H54 (cell line): ENCODE data around the gene SLC16A7.

Experiments used
- DNase-seq: peaks from one replicate; pipeline ENCODE4 v3.0.0; 2011; ENCODE audit warnings: low spot score, mixed read lengths; ENCODE audit not compliant: insufficient read length
- FAIRE-seq: peaks from 3 replicates; lab custom pipeline; 2011; peaks lifted over from hg19 to GRCh38; lab: Jason Lieb, UNC
- POLR2A ChIP-seq: IDR thresholded peaks from 2 replicates; pipeline ENCODE4 v1.6.1; 2011; ENCODE audit warnings: low read depth, mild to moderate bottlenecking, low read length

Gene SLC16A7

DNA sequence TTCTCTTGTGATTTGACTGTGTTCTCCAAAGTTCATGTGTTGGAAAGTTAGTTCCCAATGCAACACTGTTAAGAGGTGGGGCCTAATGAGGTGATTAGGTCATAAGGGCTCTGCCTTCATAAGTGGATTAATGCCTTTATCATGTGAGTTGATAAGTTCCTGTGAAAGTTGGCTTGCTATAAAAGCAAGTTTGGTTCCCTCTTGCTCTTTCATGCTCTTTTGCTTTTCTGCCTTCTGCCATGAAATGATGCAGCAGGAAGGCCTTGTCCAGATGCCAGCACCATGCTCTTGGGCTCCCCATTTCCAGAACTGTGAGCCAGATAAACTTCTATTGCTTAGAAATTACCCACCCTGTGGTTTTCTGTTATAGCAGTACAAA lies 41.9 kb downstream of the SLC16A7 start:
- FAIRE-seq (no peak), DNase-seq (no peak)
- no peak for TF ChIP-seq POLR2A

DNA sequence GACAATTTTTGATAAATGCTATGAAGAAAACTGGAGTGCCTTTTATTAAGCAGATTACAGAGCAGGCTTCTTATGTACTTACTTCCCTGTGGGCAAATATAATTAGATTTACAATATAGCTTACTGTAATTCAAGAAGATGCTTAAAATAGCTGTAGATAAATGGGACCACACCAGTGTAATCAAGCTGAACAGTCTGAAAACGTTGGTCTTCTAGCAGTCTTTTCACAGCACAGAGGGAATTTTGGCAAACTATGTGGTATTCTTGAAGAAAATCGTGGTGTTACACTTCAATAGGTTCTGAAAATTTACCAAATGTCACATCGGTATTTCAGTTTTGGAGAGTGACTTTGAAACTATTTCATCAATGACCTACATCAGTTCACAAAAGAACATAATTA lies 47.7 kb downstream of the SLC16A7 start:
- DNase-seq (no peak), FAIRE-seq (no peak)
- no peak for TF ChIP-seq POLR2A

DNA sequence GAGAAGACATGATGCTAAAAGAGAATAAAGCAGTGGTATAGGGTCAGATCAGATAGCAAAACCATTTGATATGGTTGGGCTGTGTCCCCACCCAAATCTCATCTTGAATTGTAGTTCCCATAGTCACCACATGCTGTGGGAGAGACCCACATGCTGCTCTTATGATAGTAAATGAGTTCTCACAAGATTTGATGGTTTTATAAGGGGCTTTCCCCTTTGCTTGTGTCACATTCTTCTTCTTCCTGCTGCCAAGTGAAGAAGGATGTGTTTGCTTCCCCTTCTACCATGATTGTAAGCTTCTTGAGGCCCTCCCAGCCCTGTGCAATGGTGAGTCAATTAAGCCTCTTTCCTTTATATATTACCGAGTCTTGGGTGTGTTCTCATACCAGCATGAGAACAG lies 49.4 kb downstream of the SLC16A7 start:
- FAIRE-seq, result no peak
- DNase-seq, result no peak
- no peak for TF ChIP-seq POLR2A

GRCh38 chr12:59646636-59647035 lies 50.8 kb downstream of the SLC16A7 start:
- FAIRE-seq, result no peak
- DNase-seq, result no peak
- TF ChIP-seq POLR2A, result no peak

DNA sequence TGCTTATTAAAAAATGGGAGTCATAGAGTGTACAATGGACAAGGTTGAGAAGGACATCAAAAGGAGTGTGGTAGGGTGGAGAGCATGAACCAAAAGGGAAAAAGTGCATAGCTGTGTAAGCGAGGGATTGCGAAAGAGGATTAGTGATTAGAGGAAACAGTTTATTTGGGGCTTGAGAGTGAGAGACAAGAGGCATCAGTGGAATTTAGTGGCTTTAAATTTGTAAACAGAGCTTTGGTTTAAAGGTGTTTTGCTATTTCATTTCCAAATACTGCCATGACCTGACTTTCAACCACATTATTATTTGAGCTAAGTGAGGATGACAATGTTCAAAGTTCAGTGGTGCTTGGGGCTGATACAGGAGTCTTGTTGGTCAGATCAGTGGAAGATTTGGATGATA lies 53.4 kb downstream of the SLC16A7 start:
- TF ChIP-seq POLR2A, result no peak
- DNase-seq (no peak), FAIRE-seq (no peak)

- DNase-seq (no peak), FAIRE-seq (no peak)
- no peak for TF ChIP-seq POLR2A
These were observed 54.9 kb downstream of the SLC16A7 start for GRCh38 chr12:59650588-59651228.

DNA sequence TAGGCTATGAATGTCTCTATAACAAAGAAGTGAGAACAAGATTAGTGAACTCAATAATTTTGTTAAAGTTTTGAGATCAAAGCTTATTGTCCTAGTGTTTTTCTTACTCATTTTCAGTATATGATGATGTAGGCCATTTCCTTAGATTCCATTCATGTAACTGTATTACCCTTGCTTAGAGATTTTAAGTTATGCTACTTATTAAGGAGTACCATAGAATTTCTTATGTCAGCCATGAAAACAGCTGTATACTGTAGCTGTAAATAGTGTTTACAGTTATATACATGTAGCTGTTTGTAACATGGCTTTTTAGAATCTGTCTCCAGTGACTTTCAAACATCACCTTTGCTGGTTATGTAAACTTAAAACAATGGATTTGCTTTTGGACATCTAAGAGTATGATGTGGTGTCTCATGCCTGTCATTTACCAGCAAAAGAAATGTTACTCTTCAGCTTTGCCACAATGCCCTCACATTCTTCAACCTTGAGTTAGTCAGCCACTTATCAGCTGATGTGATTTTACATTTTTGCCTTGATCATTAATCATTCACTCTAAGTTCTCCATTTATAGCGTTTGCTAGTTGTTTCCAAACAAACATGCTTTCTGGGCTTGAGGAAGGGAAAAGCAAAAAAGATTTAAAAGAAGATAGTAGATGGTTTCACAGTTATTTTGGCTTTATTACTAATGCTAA lies 55.5 kb downstream of the SLC16A7 start:
- no peak for TF ChIP-seq POLR2A
- FAIRE-seq (peak; percentile 93), DNase-seq (no peak)

GRCh38 chr12:59652130-59652529 lies 56.3 kb downstream of the SLC16A7 start:
- no peak for DNase-seq
- FAIRE-seq, result no peak
- TF ChIP-seq POLR2A, result no peak

DNA sequence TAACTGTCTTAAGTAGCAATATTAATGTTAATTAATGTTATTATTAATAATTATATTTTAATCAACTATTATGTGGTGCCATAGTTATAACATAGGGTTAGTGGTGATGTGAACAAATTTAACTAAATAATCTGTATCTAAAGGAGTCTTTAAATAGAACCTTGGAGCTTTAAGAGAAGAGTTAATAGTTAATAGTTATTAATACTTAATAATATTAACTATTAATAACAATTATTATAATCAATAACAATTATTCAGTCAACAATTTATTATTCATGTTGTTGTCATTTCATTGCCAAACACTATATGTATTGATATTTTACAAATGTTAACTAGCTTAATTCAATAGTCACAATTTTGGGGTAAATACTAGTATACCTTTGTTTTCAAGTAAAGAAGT lies 58.2 kb downstream of the SLC16A7 start:
- no peak for TF ChIP-seq POLR2A
- no peak for FAIRE-seq

DNA sequence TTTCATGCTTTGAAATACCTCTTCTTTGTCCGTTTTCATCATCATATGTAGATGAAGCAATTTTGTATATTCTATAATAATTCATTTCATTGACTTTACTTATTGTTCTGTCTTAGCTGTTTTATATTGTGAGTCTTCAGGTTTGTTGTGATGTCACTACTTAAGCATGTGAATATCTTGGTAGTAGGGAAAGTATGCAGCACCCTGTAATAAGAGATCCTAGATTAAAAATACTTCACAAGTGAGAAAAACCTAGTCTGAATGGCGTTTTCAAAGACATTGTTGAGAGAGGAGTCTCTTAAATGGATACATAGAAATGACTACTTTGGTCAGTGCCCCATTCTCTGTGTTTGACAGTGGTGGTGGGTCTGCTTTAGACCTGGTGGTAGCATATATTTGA lies 61.4 kb downstream of the SLC16A7 start:
- DNase-seq (no peak), FAIRE-seq (no peak)
- no peak for TF ChIP-seq POLR2A

More for the DNA sequence above, 58.2 kb downstream of the SLC16A7 start:
- DNase-seq, result no peak

GRCh38 chr12:59657711-59658110 lies 61.9 kb downstream of the SLC16A7 start:
- DNase-seq, result no peak
- no peak for FAIRE-seq
- no peak for TF ChIP-seq POLR2A

DNA sequence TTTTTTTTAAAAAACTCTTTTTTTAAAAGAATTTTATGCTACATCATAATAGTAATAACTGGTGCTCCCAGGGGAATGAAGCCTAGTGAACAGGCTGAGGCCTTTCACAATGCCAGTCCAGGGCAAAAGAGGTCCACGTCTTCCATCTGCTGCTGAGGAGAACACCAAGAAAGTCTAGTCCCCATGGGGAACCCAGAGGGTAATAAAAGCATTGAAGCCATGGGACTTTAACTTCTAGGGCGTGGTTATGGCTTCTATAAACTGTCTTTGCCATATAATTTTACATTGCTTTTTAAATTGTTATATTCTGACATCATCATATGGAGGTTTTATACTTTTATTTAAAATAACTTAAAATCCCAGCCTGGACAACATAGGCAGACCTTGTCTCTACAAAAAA lies 64.3 kb downstream of the SLC16A7 start:
- FAIRE-seq (no peak), DNase-seq (no peak)
- TF ChIP-seq POLR2A, result no peak

GRCh38 chr12:59660921-59661597 lies 65.2 kb downstream of the SLC16A7 start:
- DNase-seq (no peak), FAIRE-seq (no peak)
- TF ChIP-seq POLR2A, result no peak

DNA sequence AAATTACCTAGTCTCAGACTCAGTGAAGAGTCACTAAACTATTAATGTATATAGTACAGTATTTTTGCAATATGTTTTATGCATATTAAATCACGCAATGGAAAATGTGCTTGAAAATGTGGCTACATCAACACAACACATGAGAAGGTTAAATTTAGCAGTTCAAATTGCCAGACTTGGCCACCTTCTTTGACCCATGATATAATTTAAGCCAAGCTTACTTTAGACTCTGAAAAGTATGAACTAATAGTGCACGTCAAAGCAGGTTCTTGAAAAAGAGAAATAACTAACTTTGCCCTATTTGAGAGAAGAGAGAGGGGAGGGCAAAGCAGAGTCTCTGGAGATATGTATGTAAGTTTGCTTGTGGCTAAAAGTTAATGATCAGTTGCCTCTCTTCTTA lies 68.7 kb downstream of the SLC16A7 start:
- no peak for TF ChIP-seq POLR2A
- DNase-seq, result no peak
- FAIRE-seq, result no peak

DNA sequence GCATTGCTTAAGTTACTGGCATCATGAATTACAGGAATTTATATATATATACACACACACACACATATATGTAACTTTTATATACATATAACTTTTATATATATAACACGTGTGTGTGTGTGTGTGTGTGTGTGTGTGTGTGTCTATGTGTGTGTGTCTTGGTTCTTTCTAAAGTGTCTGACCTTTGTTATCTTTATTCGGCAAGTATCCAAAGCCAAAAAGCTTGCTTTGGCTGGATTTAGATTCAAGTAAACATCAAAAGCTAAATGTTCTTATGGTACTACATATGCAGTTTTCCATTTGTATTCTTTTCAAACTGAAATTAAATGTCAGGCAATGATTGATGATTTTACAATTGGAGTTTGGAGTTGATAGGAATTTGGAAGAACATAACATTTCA lies 69.9 kb downstream of the SLC16A7 start:
- no peak for FAIRE-seq
- TF ChIP-seq POLR2A, result no peak
- no peak for DNase-seq

GRCh38 chr12:59668674-59669073 lies 72.8 kb downstream of the SLC16A7 start:
- no peak for FAIRE-seq
- no peak for DNase-seq
- TF ChIP-seq POLR2A, result no peak
